ENCODE data around the gene GTF2B.
"Not testable (repeated sequence)": the region's sequence is repeated elsewhere in the genome, so short reads cannot be mapped to it uniquely, and the experiment has no call there.

The GTF2B gene

DNA sequence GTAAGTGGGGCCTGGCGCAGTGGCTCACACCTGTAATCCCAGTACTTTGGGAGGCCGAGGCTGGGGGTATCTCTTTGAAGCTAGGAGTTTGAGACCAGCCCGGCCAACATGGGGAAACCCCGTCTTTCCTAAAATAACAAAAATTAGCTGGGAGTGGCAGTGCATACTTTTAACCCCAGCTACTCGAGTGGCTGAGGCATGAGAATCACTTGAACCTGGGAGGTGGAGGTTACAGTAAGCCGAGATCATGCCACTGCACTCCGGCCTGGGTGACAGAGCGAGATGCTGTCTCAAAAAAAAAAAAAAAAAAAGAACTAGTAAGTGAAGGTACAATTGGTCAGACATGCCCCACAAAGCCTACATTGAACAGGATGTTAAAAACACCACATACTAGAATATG lies 10.7 kb downstream of the GTF2B start:
- DNase-seq = not testable (repeated sequence)

DNA sequence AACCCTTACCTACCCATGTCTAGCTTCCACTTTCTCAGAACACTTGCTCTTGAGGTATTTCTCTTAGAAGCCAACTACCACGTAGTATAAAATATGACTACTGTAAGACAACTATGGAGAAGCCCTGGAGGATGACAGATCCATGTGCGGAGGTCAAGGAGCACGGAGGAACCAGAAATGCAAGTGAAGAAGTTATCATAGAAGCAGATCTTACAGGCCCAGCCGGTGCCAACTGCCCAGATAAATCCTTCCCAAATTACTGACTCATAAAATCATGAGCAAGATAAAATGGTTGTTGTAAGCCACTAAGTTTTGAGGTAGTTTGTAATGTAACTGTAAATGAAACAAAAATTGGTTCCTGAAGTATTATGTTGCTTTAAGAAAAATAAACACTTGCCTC lies 12.6 kb downstream of the GTF2B start:
- DNase-seq = no peak

DNA sequence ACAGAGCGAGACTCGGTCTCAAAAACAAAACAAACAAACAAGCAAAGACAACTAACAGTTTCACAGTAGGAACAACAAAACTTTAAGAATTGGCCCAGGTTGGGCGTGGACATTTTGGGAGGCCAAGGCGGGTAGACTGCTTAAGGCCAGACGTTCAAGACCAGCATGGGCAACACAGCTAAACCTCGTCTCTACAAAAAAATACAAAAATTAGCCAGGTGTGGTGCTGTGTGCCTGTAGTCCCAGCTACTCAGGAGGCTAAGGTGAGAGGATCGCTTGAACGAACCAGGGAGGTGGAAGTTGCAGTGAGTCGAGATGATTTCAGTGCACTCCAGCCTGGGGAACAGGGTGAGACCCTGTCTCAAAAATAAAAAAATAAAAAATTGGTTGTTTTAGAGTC lies 13.5 kb downstream of the GTF2B start:
- DNase-seq = no peak

DNA sequence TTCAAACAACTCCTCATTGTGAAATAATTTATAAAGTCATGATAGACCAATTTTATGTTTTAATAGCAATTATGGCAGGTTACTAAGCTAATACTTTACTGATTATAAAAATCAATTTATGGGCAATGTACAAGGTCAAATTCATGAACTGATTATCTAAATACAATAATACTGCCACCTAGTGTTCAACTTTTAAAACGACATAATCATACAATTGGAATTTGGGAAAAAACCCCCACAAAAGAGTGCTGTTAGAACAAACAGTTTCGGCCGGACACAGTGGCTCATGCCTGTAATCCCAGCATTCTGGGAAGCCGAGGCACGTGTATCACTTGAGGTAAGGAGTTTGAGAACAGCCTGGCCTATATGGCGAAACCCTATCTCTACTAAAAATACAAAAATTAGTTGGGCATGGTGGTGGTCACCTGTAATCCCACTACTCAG lies 14.0 kb downstream of the GTF2B start:
- DNase-seq = no peak

DNA sequence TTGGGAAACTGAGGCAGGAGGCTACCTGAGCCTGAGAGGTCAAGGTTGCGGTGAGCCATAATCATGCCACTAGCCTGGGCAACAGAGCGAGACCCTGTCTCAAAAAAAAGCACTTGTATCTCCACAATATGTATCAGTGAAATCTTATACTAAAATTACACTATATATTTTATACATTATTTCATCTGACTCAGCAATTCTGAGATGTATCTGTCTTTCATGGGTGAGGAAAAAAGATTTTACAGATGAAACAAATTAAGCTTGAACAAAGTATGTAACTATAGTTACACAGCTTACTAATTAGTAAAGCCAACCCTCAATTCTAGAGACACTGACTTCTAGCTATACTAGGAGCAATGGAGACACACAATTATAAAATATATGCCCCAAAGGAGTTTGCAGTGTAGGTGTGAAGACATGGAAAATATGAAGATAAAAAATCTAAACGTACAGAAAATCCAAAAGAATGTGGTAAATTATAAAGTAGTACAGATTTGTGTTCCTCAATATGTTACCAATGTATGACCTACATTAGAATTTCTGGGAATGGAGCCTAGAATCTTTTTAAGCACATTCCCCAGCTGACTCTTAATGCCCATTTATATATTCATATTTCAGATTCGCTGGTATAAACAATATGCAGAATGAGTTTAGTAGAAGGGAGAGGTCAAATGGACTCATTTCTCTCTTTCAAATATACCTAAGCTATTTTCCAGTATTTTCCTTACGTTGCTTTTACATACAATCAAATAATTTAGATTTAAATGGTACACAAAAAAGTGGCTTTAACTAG lies 14.6 kb downstream of the GTF2B start:
- DNase-seq = no peak

DNA sequence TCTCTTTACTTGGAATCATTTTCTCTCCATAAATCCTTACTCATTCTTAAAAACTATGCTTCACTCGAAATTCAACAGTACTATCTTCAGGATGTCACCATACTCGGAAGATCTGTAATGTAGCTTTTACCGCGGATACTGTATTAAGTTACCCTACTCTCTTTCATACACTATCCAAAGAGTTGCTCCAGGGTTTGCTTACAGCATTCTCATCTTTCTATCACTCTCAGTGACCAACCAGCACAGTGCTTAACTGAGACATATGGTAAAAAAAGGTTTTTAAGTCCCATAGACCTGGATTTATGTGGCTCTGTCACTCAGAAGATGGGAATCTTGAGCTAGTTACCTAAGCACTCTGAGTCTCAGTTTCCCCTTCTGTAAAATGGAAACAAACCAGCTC lies 15.8 kb downstream of the GTF2B start:
- DNase-seq = no peak

DNA sequence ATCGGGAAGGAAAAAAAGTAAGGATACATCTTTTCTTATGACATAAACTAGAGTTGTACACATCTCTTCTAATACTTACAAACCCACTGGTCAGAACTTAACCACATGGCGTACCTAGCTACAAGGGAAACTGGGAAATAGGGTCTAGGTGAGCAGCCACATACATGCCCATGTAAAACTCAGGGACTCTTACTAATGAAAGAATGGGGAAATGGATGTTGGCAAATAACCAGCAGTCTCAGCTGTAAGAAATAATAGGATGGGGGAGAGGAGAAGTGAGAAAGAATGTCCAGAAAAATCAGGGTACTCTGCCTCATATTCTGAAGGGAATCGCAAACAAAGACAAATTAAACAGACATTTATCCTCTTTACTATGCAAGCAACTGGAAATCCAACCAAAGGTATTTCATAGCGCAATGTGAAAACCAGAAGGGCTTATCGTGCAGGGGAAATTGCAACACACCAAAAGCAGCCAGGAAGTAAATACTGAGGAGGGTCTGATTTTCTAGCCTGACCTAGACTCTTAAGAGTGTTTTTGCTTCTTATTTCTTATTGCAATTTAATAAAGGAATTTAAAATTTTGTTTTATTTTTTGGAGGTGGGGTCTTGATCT lies 17.5 kb downstream of the GTF2B start:
- no peak for DNase-seq

DNA sequence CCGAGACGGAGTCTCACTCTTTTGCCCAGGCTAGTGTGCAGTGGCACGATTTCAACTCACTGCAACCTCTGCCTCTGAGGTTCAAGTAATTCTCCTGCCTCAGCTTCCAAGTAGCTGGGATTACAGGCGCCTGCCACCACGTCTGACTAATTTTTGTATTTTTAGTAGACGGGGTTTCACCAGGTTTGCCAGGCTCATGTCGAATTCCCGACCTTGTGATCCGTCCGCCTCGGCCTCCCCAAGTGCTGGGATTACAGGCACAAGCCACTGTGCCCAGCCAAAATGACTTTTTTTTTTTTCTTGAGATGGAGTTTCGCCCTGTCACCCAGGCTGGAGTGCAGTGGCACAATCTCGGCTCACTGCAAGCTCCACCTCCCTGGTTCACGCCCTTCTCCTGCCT lies 21.7 kb downstream of the GTF2B start:
- DNase-seq = not testable (repeated sequence)

DNA sequence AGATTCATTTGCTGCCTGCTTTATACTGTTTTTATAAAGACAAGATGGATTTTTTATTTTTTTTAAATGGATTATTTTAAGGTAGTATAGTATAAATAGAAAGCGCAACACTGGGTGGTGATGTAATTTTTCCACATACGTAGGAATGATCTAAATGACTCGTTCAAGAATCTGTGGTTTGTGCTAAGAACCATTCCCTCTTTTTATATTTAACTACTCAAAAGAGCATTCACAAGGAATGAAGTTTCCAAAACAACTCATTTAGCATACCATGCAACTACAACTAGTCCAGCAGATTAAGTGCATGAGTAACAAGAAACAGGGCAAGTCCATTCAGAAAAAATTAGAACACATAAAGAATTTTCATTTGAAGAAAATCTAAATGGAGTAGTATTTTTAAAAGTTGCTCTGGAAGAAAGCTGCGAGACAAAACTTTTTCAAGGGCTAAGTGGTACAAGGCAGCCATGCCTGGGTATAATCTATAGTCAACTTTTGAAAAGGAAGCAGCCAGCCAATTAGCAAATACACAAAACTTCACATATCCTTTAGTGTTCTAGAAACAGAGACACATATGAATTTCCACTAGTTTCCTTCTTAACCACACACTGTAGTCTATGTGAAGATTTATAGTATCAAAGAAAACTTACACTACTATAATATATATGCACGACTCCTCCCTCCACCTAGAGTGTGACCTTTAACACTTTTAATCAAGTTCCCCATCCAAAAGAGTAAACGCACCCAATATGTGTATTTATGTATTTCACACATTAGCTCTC lies 23.4 kb downstream of the GTF2B start:
- DNase-seq = no peak

DNA sequence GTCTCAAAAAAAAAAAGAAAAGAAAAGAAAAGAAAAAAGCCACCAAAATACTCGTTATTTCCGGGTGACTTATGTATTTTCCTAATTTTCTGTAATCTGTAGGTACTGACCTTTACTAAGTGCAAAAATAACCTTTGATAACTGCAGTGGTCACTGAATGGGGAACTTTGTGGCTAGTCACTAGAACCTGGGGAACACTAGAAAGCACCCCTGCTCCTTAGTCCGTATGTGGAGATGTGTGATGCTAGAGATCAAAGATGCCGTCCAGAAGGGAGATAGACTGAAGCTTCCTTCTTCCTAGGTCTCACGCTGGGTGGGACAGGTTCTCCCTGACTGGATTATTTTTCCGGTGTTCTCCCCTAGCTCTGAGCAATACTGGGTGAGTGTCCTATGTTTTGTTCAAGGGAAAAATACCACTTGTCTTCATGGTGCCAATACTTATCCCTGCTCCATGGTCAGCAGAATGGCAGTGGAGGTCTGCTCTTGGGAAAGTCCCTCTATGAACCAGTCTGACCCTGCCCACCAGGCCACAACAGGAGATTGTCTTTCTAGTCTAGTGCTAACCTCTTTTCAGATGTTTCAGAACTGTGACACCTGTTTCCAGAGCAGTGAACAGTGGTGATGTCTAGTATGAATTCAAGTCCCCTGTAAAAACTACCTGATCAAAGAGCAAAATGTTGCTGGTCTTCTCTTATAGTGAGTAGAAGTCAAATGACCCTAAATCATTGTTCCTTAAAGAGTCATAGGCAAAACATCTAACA lies 39.9 kb downstream of the GTF2B start:
- DNase-seq = no peak

DNA sequence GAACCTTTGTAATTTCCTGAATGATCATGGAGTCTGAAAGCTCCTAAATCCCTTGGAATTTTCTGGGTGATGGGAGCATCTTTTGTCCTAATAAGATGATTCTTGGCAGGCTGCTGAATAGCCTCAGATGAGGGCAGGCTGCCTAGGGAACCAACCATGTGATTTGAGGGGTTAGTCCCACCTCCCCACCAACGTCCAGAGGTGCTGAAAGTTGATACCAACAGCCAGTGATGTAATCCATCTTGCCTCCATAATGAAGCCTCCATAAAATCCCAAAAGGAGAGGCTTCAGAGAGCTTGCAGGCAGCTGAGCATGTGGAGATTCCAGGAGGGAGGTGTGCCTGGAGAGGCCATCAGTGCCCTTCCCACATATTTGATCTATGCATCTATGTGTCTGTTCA lies 43.7 kb downstream of the GTF2B start:
- no peak for DNase-seq

DNA sequence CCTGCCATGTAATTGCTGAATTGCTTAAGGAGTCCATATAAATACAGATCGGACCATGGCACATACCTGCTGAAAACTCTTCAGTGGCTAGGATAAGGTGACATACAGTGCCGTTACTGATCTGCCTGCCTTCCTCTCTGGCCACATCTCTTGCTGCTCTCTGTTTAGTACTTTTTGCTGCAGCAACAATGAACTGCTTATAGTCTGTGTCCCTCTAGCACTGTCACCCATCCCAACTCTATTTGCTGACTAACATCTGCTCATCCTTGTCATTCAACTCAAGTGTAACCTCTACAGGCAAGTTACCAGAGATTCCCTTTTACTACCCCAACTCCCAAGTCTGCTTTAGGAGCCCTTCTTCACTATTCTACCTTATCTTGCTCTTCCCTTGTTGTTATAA lies 65.6 kb downstream of the GTF2B start:
- no peak for DNase-seq

DNA sequence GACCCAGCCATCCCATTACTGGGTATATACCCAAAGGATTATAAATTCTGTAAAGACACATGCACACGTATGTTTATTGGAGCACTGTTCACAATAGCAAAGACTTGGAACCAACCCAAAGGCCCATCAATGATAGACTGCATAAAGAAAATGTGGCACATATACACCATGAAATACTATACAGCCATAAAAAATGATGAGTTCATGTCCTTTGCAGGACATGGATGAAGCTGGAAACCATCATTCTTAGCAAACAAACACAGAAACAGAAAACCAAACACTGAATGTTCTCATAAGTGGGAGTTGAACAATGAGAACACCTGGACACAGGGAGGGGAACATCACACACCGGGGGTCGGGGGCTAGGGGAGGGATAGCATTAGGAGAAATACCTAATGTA lies 71.7 kb downstream of the GTF2B start:
- DNase-seq = not testable (repeated sequence)

DNA sequence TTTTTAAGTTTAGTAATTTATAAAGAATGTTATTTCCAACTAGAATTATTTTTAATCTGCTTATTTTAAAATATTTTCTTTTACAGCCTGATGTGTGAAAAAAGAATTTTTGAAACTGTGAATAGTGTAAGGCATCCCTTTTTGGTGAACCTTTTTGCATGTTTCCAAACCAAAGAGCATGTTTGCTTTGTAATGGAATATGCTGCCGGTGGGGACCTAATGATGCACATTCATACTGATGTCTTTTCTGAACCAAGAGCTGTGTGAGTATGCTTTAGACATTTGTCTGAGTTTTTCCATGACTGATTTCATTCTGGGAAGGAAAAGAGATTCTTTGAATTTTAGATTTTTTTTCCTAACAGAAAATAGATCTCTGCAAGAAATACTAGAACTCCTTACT lies 77.9 kb downstream of the GTF2B start:
- DNase-seq = no peak

DNA sequence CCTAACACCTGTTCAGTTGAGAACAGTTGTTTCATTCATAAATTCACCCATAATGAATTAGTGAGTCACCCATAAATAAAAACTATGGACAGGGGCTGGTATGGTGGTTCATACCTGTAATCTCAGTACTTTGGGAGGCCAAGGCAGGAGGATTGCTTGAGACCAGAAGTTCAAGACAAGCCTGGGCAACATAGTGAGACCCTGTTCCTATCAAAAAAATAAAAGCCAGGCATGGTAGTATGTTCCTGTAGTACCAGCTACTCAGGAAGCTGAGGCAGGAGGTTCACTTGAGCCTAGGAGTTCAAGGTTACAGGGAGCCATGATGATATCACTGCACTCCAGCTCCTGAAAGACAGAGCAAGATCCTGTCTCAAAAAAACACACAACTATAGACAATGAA lies 79.0 kb downstream of the GTF2B start:
- DNase-seq = no peak

DNA sequence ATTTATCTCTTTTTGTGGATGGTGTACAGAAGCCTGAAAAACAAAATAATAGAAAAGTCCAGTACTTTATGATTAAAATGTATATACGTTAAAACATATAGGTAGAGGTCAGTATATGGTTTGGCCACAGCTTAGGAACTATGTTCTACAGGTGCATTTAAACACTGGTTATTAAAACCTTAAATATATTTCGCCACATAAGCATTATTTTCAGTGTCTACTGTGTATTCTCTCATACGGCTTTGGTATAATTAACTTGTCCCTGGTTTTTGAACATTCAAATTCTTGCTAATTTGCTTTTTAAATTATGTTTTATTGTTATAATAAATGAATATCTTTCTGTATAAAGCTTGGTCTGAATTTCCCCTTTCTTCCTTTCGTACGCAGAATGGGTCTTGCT lies 87.9 kb downstream of the GTF2B start:
- DNase-seq = no peak

DNA sequence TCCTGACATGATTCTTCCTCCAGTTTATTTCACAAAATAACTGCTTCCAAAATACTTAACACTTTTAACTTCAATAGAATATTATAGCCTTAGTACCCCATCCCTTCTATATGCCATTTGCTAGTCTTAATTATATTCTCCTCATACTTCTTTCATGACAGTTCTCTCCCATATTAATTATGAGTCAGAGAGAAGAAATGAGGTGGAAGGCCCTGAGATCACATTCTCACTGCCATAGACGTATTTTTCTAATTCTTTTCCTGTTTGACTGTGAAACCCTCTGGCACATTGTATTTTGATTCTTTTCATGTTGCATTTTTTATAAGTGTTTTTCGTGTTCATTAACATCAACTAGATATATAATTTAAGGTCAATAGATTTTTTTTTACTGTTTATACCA lies 88.4 kb downstream of the GTF2B start:
- DNase-seq = no peak

Measured in NCI-H2107 (cell line).